Activated naive CD8-positive, alpha-beta T cell treated with anti-CD3 and anti-CD28 coated beads for 36 hours (primary cell): ENCODE results near the gene FZR1. TPM values are rescaled to one million over a fixed set of nuclear protein-coding genes. Genes with fewer than 3 reads are reported as not detected.

ENCODE experiments used
- DNase-seq: peaks from one replicate; pipeline ENCODE4 v3.0.0; 2021
- H3K27ac Mint-ChIP-seq: one replicate; pipeline ENCODE4 v1.8.0; 2022; ENCODE audit warnings: mild to moderate bottlenecking, moderate library complexity, mixed read lengths
- H3K27me3 Mint-ChIP-seq: one replicate; pipeline ENCODE4 v1.8.0; 2022; ENCODE audit warnings: mild to moderate bottlenecking, mixed read lengths
- H3K36me3 Mint-ChIP-seq: one replicate; pipeline ENCODE4 v1.8.0; 2021; ENCODE audit warnings: mild to moderate bottlenecking, mixed read lengths
- H3K4me1 Mint-ChIP-seq: one replicate; pipeline ENCODE4 v1.8.0; 2021; ENCODE audit warnings: mixed read lengths
- H3K4me3 Mint-ChIP-seq: one replicate; pipeline ENCODE4 v1.8.0; 2022; ENCODE audit warnings: mild to moderate bottlenecking, moderate library complexity, mixed read lengths
- H3K9me3 Mint-ChIP-seq: one replicate; pipeline ENCODE4 v1.8.0; 2022; ENCODE audit warnings: mixed read lengths
- total RNA-seq, 2 experiments: library from RNA; stranded (reverse); gene quantifications; one replicate each; pipeline ENCODE4 v1.2.3, GENCODE V29; 2021

Gene FZR1
- total RNA-seq, result 10 to 100 TPM; 32.6 to 39.6 TPM

GRCh38 chr19:3505598-3506383 is at the start of gene FZR1:
FZR1 (plus strand) TSS chr19:3506311; CDS start chr19:3522990, 16,679 bp downstream.
- peaks cover 41% of the 10 kb centered on the region for H3K4me1 Mint-ChIP-seq
- H3K27me3 Mint-ChIP-seq, result peaks cover 1% of the 10 kb centered on the region
- H3K9me3 Mint-ChIP-seq, result no peaks in the 10 kb centered on the region
- DNase-seq, result peak; percentile 100
- H3K27ac Mint-ChIP-seq, result peak within 1 kb of the TSS; percentile 93
- peaks cover 18% of the 10 kb centered on the region for H3K36me3 Mint-ChIP-seq
- H3K4me3 Mint-ChIP-seq, result peak within 1 kb of the TSS; percentile 94

DNA sequence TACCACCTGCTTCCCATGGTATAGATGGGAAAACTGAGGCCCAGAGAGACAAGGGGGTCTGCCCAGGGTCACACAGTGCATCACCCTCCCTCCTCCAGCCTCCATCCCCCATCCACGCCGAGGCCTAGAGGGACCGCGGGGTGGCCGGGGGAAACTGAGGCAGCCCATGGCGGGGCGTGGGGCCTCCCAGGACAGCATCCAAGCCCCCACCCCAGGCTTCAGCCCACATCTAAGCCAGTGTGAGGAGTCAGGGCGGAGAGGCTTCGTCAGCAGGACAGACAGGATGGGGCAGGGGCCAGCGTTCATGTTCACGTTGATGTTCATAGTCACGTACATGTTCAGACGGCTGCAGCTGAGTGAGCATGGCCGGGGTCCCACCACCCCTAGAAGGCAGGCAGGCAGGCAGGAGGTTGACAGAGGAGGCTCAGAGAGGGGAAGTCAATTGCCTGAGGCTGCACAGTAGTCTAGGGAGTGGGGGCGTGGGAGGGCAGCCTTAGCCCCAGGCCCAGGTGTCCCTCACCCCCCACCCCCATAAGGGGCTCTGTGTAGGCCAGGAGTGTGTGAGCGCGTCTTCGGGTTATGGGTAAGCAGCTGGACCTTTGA is 49.1 kb upstream of the FZR1 start:
- Mint-ChIP-seq H3K27ac (no peak overlapping the region), H3K4me3 (no peak overlapping the region), H3K9me3 (no peaks in the 10 kb centered on the region), H3K27me3 (no peaks in the 10 kb centered on the region), H3K4me1 (no peaks in the 10 kb centered on the region), H3K36me3 (peaks cover 1% of the 10 kb centered on the region)
- no peak for DNase-seq

- DNase-seq, result no peak
- Mint-ChIP-seq H3K27me3 (no peaks in the 10 kb centered on the region), H3K4me1 (no peaks in the 10 kb centered on the region), H3K4me3 (no peak overlapping the region), H3K36me3 (peaks cover 2% of the 10 kb centered on the region), H3K27ac (no peak overlapping the region), H3K9me3 (no peaks in the 10 kb centered on the region)
Observed at GRCh38 chr19:3457528-3458228, 48.4 kb upstream of the FZR1 start.

GRCh38 chr19:3458229-3459088 is 47.7 kb upstream of the FZR1 start:
- Mint-ChIP-seq H3K4me1 (no peaks in the 10 kb centered on the region), H3K9me3 (no peaks in the 10 kb centered on the region), H3K4me3 (no peak overlapping the region), H3K36me3 (peaks cover 4% of the 10 kb centered on the region), H3K27ac (no peak overlapping the region), H3K27me3 (no peaks in the 10 kb centered on the region)
- DNase-seq, result no peak

DNA sequence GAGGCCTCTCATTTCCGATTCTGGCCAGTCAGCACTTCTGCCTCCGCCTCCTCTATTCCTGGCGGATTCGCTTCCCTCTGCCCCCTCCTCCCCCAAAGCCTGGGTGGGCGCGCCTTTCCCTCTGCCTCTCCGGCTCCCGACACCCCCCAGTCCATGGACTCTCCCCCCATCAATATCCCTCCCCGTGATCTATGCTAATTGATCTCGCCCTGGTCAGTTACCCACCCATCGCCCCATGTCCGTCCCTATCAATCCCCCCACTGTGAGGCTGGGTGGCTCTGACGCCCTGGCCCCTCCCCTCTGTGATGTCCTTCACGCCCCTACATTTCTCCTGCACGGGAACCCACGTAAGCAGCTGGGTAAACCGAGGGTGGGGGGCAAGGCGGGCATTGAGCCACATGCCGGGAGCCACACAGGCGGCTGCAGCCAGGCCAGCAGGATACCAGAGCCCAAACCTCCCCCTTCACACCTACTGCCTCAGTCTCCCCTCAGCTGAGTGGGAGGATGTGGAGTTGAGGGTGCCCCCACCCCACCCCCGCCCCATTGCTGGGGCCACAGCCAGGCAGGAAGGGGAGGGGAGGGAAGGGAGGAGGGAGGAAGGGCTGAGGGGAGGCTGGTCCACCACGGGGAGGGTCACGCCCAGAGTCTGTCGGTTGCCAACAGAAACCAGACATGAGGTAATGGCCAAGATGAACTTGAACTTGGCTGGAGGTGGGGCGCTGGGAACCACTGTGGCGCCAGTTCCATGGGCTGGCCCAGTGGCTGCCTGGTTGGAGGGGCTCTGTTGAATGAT is 46.8 kb upstream of the FZR1 start:
- Mint-ChIP-seq H3K9me3 (no peaks in the 10 kb centered on the region), H3K36me3 (peaks cover 4% of the 10 kb centered on the region), H3K27me3 (no peaks in the 10 kb centered on the region), H3K4me1 (no peaks in the 10 kb centered on the region), H3K4me3 (no peak overlapping the region), H3K27ac (no peak overlapping the region)
- DNase-seq, result no peak

- no peak for DNase-seq
- Mint-ChIP-seq H3K4me1 (no peaks in the 10 kb centered on the region), H3K4me3 (no peak overlapping the region), H3K27ac (no peak overlapping the region), H3K36me3 (peaks cover 2% of the 10 kb centered on the region), H3K9me3 (no peaks in the 10 kb centered on the region), H3K27me3 (no peaks in the 10 kb centered on the region)
Observed at GRCh38 chr19:3459965-3460582, 46.0 kb upstream of the FZR1 start.

- Mint-ChIP-seq H3K9me3 (peaks cover 3% of the 10 kb centered on the region), H3K27me3 (no peaks in the 10 kb centered on the region), H3K4me1 (no peaks in the 10 kb centered on the region), H3K4me3 (no peak overlapping the region), H3K27ac (no peak overlapping the region), H3K36me3 (peaks cover 4% of the 10 kb centered on the region)
- no peak for DNase-seq
Observed at GRCh38 chr19:3462991-3463713, 43.0 kb upstream of the FZR1 start.

DNA sequence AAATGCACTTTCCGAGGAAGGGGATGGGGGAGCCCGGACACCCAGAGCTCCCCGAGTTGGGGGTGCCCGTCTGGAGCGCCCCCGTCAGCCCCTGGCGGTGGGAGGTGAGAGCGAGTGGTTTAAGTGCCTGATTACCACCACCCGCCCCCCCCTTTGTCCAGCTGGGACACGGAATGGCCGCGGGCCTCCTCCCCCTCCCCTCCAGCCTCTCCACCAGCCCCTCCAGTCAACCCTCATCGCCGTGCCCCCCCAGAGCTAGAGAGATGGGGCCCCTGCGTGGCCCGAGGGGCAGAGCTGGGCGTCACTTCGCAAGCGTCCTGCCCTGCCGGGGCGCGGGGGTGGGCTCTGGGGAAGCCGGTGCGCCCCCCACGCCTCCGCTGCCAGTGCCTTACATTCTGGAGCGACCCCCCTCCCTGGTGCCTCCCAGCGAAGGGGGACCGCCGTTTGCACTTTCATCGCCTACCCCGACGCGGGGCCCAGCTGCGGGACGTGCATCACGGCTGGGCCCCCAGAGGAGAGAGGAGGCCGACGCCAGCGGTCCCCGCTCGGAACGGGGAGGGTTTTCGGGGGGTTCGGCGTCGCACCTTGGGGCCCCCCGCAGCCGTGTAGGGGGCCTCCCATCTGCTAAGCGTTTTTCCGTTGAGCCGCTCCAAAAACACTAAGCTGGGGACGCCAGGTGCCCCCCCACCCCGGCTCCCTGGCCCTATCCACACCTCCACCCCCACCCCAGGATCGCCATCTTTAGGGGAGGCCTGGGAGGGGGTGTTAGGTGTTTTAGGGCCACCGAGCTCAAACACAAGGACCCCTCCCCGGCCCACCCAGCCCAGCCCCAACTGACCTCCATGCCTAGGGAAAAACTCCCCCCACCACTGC is 42.2 kb upstream of the FZR1 start:
- peaks cover 4% of the 10 kb centered on the region for H3K36me3 Mint-ChIP-seq
- peaks cover 4% of the 10 kb centered on the region for H3K9me3 Mint-ChIP-seq
- no peak for DNase-seq
- no peak overlapping the region for H3K27ac Mint-ChIP-seq
- H3K4me3 Mint-ChIP-seq, result no peak overlapping the region
- H3K27me3 Mint-ChIP-seq, result no peaks in the 10 kb centered on the region
- no peaks in the 10 kb centered on the region for H3K4me1 Mint-ChIP-seq

DNA sequence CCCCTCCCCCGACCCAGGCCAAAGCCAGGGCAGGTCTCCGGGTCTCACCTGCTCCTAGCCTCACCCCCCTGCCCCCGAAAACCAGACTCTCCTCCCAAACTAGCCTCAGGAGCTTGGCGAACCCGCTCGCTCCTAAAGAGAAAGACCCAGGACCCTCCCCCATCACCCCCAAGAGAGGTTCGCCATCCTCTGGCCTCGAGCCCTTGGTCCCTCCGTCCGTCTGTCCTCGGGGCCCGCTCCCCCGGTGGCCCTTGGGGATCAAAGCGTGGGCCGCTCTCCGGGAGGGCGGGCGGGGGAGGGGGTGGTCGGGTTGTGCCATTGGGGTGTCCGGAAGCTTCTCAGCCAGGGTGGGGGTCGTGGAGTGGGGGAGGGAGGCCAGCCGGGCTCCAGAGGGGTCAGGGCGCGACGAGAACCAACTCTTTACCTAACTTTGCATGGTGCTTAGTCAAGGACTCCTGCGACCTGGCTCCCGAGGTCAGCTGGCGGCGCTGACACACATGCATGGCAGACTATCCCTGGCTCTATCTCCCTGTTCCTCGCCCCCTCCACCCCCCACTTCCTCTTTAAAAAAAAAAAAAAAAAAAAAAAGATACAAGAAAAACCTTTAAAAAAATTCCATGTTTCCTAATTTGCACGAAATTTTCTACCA is 41.4 kb upstream of the FZR1 start:
- no peak for DNase-seq
- Mint-ChIP-seq H3K4me3 (no peak overlapping the region), H3K27me3 (no peaks in the 10 kb centered on the region), H3K9me3 (peaks cover 4% of the 10 kb centered on the region), H3K4me1 (no peaks in the 10 kb centered on the region), H3K27ac (no peak overlapping the region), H3K36me3 (peaks cover 4% of the 10 kb centered on the region)

- Mint-ChIP-seq H3K27ac (no peak overlapping the region), H3K4me3 (no peak overlapping the region), H3K4me1 (no peaks in the 10 kb centered on the region), H3K27me3 (no peaks in the 10 kb centered on the region), H3K36me3 (peaks cover 4% of the 10 kb centered on the region), H3K9me3 (peaks cover 4% of the 10 kb centered on the region)
- no peak for DNase-seq
Observed at GRCh38 chr19:3465552-3465951, 40.6 kb upstream of the FZR1 start.

DNA sequence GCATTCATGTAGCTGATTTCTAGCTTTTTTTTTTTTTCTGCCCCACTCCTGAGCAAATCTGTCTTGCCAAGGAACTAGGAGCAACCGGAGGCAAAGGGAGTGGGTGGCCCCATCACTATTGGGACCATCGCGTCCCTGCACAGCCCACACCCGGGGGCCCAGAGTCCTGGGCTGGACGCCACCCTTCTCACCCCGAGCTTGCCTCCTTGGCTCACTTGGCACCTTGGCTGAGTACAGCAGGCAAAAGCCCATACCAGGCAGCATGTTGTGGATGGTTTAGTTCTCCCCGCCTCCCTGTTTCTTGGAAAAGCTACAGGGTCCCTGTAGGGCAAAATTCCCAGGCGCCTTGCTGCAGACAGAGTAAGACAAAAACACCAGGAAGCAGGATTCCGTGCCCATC is 39.5 kb upstream of the FZR1 start:
- Mint-ChIP-seq H3K36me3 (peaks cover 4% of the 10 kb centered on the region), H3K27ac (peak overlapping the region; percentile 48), H3K27me3 (no peaks in the 10 kb centered on the region), H3K4me1 (no peaks in the 10 kb centered on the region), H3K4me3 (no peak overlapping the region), H3K9me3 (peaks cover 4% of the 10 kb centered on the region)
- DNase-seq, result no peak

DNA sequence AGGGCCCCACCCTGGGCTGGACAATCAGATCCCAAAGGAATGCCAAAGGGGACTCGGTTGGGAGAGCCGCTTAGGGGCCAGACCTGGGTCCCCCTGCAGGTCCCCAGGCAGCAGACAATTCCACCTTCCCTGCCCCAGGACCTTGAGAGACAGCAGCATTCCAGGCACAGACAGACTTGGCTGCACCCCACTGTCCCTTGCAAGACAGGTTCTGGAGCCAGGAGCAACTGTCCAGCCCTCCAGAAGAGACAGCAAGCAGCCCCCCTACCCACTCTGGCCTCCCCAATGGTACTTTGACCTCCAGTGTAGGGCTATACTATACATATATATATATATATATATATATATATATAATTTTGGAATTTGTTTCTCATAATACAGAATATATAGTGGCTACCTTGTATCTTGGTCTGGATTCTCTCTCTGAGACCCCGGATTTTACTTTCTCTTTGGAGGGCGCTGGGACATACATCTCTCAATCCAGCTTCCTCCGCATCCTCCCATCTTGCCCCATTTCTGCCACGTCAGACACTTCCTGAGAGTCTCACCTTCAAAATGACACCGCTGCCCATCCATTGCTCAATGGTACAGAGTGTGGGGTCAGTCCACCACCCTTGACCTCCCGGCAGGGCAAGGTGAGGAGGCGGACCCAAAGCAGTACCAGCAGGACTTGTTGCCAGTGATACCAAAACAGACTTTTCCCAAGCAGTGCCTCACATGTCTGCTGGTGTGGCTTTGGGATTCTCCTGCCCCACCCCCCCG is 38.5 kb upstream of the FZR1 start:
- DNase-seq, result no peak
- H3K36me3 Mint-ChIP-seq, result peaks cover 4% of the 10 kb centered on the region
- H3K4me3 Mint-ChIP-seq, result no peak overlapping the region
- peaks cover 4% of the 10 kb centered on the region for H3K9me3 Mint-ChIP-seq
- H3K27me3 Mint-ChIP-seq, result no peaks in the 10 kb centered on the region
- H3K4me1 Mint-ChIP-seq, result no peaks in the 10 kb centered on the region
- no peak overlapping the region for H3K27ac Mint-ChIP-seq
